ENCODE results near the gene CNPY1. TPM values are rescaled to one million over a fixed set of nuclear protein-coding genes. Genes with fewer than 3 reads are reported as not detected.

The CNPY1 gene
- total and polyA plus RNA-seq, 9 of the 15 experiments (the other 6 are each of a cell fraction or from before 2014, with no cell fraction given): not detected

DNA sequence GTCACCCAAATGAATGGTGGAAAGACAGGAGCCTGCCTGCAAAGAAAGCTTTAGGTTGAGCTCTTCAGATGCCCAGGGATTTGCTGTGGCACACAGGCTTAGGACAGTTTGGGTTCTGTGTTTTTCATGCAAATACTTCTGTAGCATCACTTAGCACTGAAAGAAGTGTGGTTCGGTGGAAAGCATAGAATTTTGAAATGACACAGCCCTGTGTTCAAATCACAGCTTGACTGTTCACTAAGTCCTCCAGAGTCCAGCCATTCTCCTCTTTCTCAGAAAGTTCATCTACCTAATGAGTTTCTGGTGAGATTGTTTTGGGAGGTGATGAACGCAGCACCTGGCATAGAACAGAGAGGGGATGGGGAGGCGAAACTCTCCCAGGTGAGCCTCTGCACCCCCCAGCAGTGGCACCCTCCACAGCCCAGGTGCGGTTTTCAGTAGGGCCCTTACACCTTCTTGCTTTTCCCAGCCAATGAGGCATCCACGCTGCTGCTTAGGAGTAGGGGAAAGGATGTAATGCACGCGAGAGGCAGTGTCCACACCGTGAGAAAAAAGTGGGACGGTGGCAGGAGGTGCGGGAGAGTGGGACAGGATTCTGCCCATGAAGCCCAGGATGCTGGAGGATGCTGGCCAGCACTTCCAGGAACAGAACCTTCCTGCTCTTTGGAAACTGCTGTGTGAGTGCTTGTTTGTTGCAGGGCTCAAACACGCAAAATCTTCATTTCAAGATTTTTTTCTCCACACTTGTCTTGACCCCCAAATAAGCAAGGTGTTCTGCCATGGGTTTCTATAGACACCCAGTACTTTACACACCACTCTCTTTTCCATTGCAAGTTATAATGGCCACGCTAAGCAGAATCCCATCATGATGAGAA, 76.8 kb downstream of the CNPY1 start:
- Histone ChIP-seq H3K4me1 (replicated peaks in 1 of 2; ENCODE audit: control insufficient read depth in 2 of 2, insufficient read depth in 2 of 2, low read length in 2 of 2) (peaks cover 0 to 24% of the 10 kb centered on the region in 2 experiments; a peak in 1 of 5 replicates), H3K36me3 (ENCODE audit: control insufficient read depth, insufficient read depth, low read length) (no peaks in the 10 kb centered on the region), H3K9me1 (ENCODE audit: control insufficient read depth, insufficient read depth, low read length) (no peaks in the 10 kb centered on the region), H3K27ac (ENCODE audit: extremely low read depth, low read depth, low read length) (no peak overlapping the region), H3K9ac (ENCODE audit: insufficient read depth in 1 of 2, low read depth in 2 of 2, low read length in 2 of 2) (no peak overlapping the region), H4K20me1 (replicated peaks; ENCODE audit: control insufficient read depth, insufficient read depth, low read length) (peaks cover 3% of the 10 kb centered on the region; the same call in 1 of the 2 replicates), H3K4me2 (ENCODE audit: insufficient read depth, low read length) (no peak overlapping the region), H3K27me3 (ENCODE audit: control insufficient read depth in 2 of 2, insufficient read depth in 2 of 2, low read length in 2 of 2) (peaks cover 81 to 93% of the 10 kb centered on the region in 2 experiments), H2AFZ (ENCODE audit: low read depth, low read length) (no peak overlapping the region), H3K79me2 (ENCODE audit: control insufficient read depth, insufficient read depth, low read length) (no peaks in the 10 kb centered on the region), H3K4me3 (no peak overlapping the region), H3K9me3 (replicated peaks; ENCODE audit: control insufficient read depth, insufficient read depth, low read depth, low read length) (no peaks in the 10 kb centered on the region)
- intact Hi-C loops (cut with micrococcal nuclease): no loop called here
- TF ChIP-seq STAT5A (IDR thresholded peaks at IDR 0.05; ENCODE audit: borderline replicate concordance, low read length) (no peak), GTF2E2 (tag; IDR thresholded peaks at IDR 0.05) (no peak), ZNF764 (CRISPR knock-in tag; IDR thresholded peaks at IDR 0.05; ENCODE audit: low read depth) (no peak), CBFB (CRISPR knock-in tag; IDR thresholded peaks at IDR 0.05) (no peak)
- TF ChIP-seq, protein P1, sequence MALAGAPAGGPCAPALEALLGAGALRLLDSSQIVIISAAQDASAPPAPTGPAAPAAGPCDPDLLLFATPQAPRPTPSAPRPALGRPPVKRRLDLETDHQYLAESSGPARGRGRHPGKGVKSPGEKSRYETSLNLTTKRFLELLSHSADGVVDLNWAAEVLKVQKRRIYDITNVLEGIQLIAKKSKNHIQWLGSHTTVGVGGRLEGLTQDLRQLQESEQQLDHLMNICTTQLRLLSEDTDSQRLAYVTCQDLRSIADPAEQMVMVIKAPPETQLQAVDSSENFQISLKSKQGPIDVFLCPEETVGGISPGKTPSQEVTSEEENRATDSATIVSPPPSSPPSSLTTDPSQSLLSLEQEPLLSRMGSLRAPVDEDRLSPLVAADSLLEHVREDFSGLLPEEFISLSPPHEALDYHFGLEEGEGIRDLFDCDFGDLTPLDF (CRISPR knock-in tag; IDR thresholded peaks at IDR 0.05): no peak
- TF ChIP-seq, protein P2, sequence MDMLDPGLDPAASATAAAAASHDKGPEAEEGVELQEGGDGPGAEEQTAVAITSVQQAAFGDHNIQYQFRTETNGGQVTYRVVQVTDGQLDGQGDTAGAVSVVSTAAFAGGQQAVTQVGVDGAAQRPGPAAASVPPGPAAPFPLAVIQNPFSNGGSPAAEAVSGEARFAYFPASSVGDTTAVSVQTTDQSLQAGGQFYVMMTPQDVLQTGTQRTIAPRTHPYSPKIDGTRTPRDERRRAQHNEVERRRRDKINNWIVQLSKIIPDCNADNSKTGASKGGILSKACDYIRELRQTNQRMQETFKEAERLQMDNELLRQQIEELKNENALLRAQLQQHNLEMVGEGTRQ (CRISPR knock-in tag; IDR thresholded peaks at IDR 0.05): no peak
- in situ Hi-C loops (cut with MboI): no loop called here
- no TSS peak for BruUV-seq (replicated peaks)
- 0% methylated on average over 12 of the region's 12 CpGs for WGBS (ENCODE audit: insufficient coverage, low coverage, missing lambda C conversion rate)
- ATAC-seq (no peak), DNase-seq (ENCODE audit: extremely low read depth in 1 of 4, low spot score in 3 of 4) (no peak), FAIRE-seq (peak; percentile 40)
- POLR2A ChIA-PET: no interaction called here
- CTCF ChIA-PET (ENCODE audit: low intra/inter-chr PET ratio): no interaction called here

Data from K562 (cell line).